HCT116 (cell line): ENCODE results near the gene DRC7. TPM values are rescaled to one million over a fixed set of nuclear protein-coding genes. Genes with fewer than 3 reads are reported as not detected.

ENCODE experiments used
- ATAC-seq: fragments of 200-7000 bp; cut with Tn5 transposase; 2 replicates; pipeline ENCODE4 v1.9.1; 2020; ENCODE audit warnings: mild to moderate bottlenecking, moderate library complexity
- BruUV-seq: library from RNA; stranded (reverse); fragments of 400-500 nt; replicated peaks from 2 replicates; lab custom pipeline; 2021; lab: Mats Ljungman, UMichigan
- CTCF ChIA-PET: fragments of 300-600 bp; sonication (Branson Sonifier 250); formaldehyde crosslinking; loops from one replicate; lab custom pipeline; 2021; ENCODE audit warnings: antibody characterized with exemption; lab: Charles Lee
- POLR2A ChIA-PET: fragments of 300-600, 350-600 bp; sonication (Branson Sonifier 250); formaldehyde crosslinking; loops from one replicate; lab custom pipeline; 2021; ENCODE audit warnings: antibody characterized with exemption; lab: Charles Lee
- RAD21 ChIA-PET, 2 experiments: fragments of 300-600 bp; sonication (Branson Sonifier 250); formaldehyde crosslinking; loops; one replicate each; lab custom pipeline; 2023; ENCODE audit warnings: low total read pairs in 2 of 2; ENCODE audit not compliant: uncharacterized antibody in 2 of 2, unreplicated experiment in 2 of 2, low non-redundant PET in 1 of 2; lab: Charles Lee
- DNase-seq: peaks from one replicate; pipeline ENCODE4 v3.0.0-alpha.2; 2010; ENCODE audit warnings: low read depth, low spot score
- H2AFZ ChIP-seq: fragments of 200-600 bp; shearing (Covaris generic), sonication (generic); 2 replicates; pipeline ENCODE4 v1.6.1; 2017; ENCODE audit warnings: low read depth, mixed run types, mixed read lengths, antibody characterized with exemption, low read length; ENCODE audit not compliant: poor library complexity, severe bottlenecking
- H3K27ac ChIP-seq: 2 replicates; pipeline ENCODE4 v1.5.1; 2012; ENCODE audit warnings: low read depth, low read length
- H3K27me3 ChIP-seq: fragments of 200-600 bp; sonication (generic); 2 replicates; pipeline ENCODE4 v1.6.1; 2016; ENCODE audit warnings: mixed run types, low read length, mixed read lengths; ENCODE audit not compliant: insufficient read depth
- H3K36me3 ChIP-seq, 2 experiments: fragments of 200-500 bp in 1 of 2; fragments of 200-600 bp in 1 of 2; sonication (Bioruptor generic) in 1 of 2; sonication (generic) in 1 of 2; 2 replicates each; pipeline versions ENCODE4 v1.5.1 to v1.6.1; 2014 to 2016; ENCODE audit warnings: low read length in 2 of 2, inconsistent platforms in 1 of 2, mixed read lengths in 1 of 2, mixed run types in 1 of 2; ENCODE audit not compliant: insufficient read depth in 2 of 2, control insufficient read depth in 1 of 2
- H3K4me1 ChIP-seq, 2 experiments: fragments of 200-600 bp in 1 of 2; sonication (generic) in 1 of 2; 2 replicates each; pipeline versions ENCODE4 v1.5.1 to v1.6.1; 2012 to 2017; ENCODE audit warnings: low read length in 2 of 2, inconsistent platforms in 1 of 2, mild to moderate bottlenecking in 1 of 2, mixed read lengths in 1 of 2, mixed run types in 1 of 2, moderate library complexity in 1 of 2; ENCODE audit not compliant: insufficient read depth in 2 of 2, control insufficient read depth in 1 of 2
- H3K4me2 ChIP-seq: fragments of 200-600 bp; sonication (generic); 2 replicates; pipeline ENCODE4 v1.6.1; 2017; ENCODE audit warnings: mixed run types, low read length, mixed read lengths
- H3K4me3 ChIP-seq, 2 experiments: fragments of 200-600 bp in 1 of 2; sonication (generic) in 1 of 2; replicated peaks in 1 of 2; 2 replicates each; pipeline ENCODE4 v1.5.1; 2011 to 2016; ENCODE audit warnings: low read length in 2 of 2, control low read depth in 1 of 2, low read depth in 1 of 2, mild to moderate bottlenecking in 1 of 2, mixed read lengths in 1 of 2, mixed run types in 1 of 2
- H3K79me2 ChIP-seq: fragments of 200-600 bp; sonication (generic); 2 replicates; pipeline ENCODE4 v1.6.1; 2017; ENCODE audit warnings: mild to moderate bottlenecking, mixed run types, low read length, moderate library complexity, mixed read lengths; ENCODE audit not compliant: insufficient read depth
- H3K9ac ChIP-seq: fragments of 200-600 bp; sonication (generic); 2 replicates; pipeline ENCODE4 v1.6.1; 2016; ENCODE audit warnings: low read length, mixed read lengths
- H3K9me2 ChIP-seq: fragments of 200-600 bp; sonication (generic), shearing (Covaris generic); 2 replicates; pipeline ENCODE4 v1.6.1; 2017; ENCODE audit warnings: mixed run types, mild to moderate bottlenecking, moderate library complexity; ENCODE audit not compliant: insufficient read depth
- H3K9me3 ChIP-seq, 2 experiments: fragments of 200-500 bp in 1 of 2; fragments of 200-600 bp in 1 of 2; sonication (Bioruptor generic) in 1 of 2; sonication (generic) in 1 of 2; 2 replicates each; pipeline ENCODE4 v1.6.1; 2014 to 2017; ENCODE audit warnings: low read length in 2 of 2, mixed read lengths in 2 of 2, inconsistent platforms in 1 of 2, low read depth in 1 of 2, mild to moderate bottlenecking in 1 of 2, mixed run types in 1 of 2, moderate library complexity in 1 of 2; ENCODE audit not compliant: control insufficient read depth in 1 of 2, insufficient read depth in 1 of 2
- H4K20me1 ChIP-seq: fragments of 200-600 bp; sonication (generic), shearing (Covaris generic); 2 replicates; pipeline ENCODE4 v1.6.1; 2017; ENCODE audit warnings: mixed run types, mild to moderate bottlenecking, moderate library complexity; ENCODE audit not compliant: insufficient read depth
- CEBPB ChIP-seq: IDR thresholded peaks from 2 replicates; pipeline ENCODE4 v1.6.1; 2012; ENCODE audit warnings: low read depth
- ELF1 ChIP-seq: IDR thresholded peaks from 2 replicates; pipeline ENCODE4 v1.6.1; 2012; ENCODE audit warnings: low read depth, borderline replicate concordance
- EZH2phosphoT487 ChIP-seq: fragments of 200-600 bp; IDR thresholded peaks from 2 replicates; pipeline ENCODE4 v1.6.1; 2018; ENCODE audit warnings: antibody characterized with exemption, borderline replicate concordance
- SIN3A ChIP-seq: IDR thresholded peaks from 2 replicates; pipeline ENCODE4 v1.6.1; 2012; ENCODE audit warnings: low read depth
- SP1 ChIP-seq: IDR thresholded peaks from 2 replicates; pipeline ENCODE4 v1.6.1; 2012; ENCODE audit warnings: low read depth
- TCF7L2 ChIP-seq: IDR thresholded peaks from 2 replicates; pipeline ENCODE4 v1.7.0; 2011; ENCODE audit warnings: borderline replicate concordance, inconsistent platforms; ENCODE audit not compliant: insufficient read depth, insufficient read length; ENCODE audit errors: extremely low read depth
- YY1 ChIP-seq: IDR thresholded peaks from 2 replicates; pipeline ENCODE4 v1.6.1; 2011; ENCODE audit warnings: low read length, low read depth, moderate library complexity, mild to moderate bottlenecking; ENCODE audit not compliant: insufficient replicate concordance; ENCODE audit errors: extremely low read depth
- ZFX ChIP-seq: fragments of 450-650 bp; IDR thresholded peaks from 2 replicates; pipeline ENCODE4 v1.6.1; 2017
- ZNF274 ChIP-seq: fragments of 200-500 bp; sonication (Bioruptor generic); IDR thresholded peaks from 2 replicates; pipeline ENCODE4 v1.6.1; 2014; ENCODE audit warnings: mild to moderate bottlenecking, low read depth, low read length, inconsistent platforms
- intact Hi-C: fragments of 100-400 bp; cut with micrococcal nuclease; formaldehyde crosslinking; loops from 2 replicates; pipeline ENCODE4 v1.10.0; 2022
- total RNA-seq: library from RNA; stranded (reverse); gene quantifications from one replicate; pipeline ENCODE4 v1.2.1, GENCODE V29; 2021; ENCODE audit not compliant: unreplicated experiment
- TF ChIP-seq, protein P1 (sequence below), 3 experiments: fragments of 200-600 bp in 1 of 3; sonication (generic) in 1 of 3; IDR thresholded peaks in 2 of 3; conservative IDR thresholded peaks in 1 of 3; 2 replicates each; pipeline ENCODE4 v1.5.1; 2012 to 2017; ENCODE audit warnings: low read depth in 2 of 3, low read length in 2 of 3, antibody characterized with exemption in 1 of 3, borderline replicate concordance in 1 of 3, control low read depth in 1 of 3, mild to moderate bottlenecking in 1 of 3, mixed read lengths in 1 of 3, mixed run types in 1 of 3, moderate library complexity in 1 of 3; ENCODE audit not compliant: insufficient read depth in 1 of 3
- TF ChIP-seq, protein P2 (sequence below): IDR thresholded peaks from 2 replicates; pipeline ENCODE4 v1.6.1; 2012
- TF ChIP-seq, protein P3 (sequence below): IDR thresholded peaks from 2 replicates; pipeline ENCODE4 v1.6.1; 2012
- TF ChIP-seq, protein P4 (sequence below): IDR thresholded peaks from 2 replicates; pipeline ENCODE4 v1.6.1; 2011; ENCODE audit warnings: mild to moderate bottlenecking, low read length, moderate library complexity; ENCODE audit not compliant: insufficient replicate concordance; ENCODE audit errors: extremely low read depth

DRC7 gene
- total RNA-seq, 1 experiment from 2014 or later, result 0.91 TPM

DNA sequence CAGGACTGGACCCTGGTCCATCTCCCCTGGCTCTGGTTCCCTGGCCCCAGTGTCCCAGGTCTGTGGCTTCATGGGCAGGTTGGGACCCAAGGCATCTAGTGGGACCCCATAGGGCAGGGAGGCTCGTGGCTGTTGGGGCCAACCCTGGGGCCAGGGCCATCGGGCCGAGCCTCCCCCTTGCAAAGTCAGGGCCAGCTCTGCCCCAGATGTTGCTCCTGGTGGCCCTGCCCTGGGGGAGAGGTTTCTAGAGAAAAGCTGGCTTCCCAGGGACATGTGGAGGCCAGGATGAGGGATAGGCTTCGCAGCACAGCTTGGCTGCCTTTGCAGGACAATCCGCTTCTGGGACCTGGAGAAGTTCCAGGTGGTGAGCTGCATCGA is 57.6 kb downstream of the DRC7 start:
- ATAC-seq (no peak), DNase-seq (no peak)
- Histone ChIP-seq H3K36me3 (no peaks in the 10 kb centered on the region), H3K4me1 (no peaks in the 10 kb centered on the region), H3K9me3 (no peaks in the 10 kb centered on the region), H3K4me2 (no peak overlapping the region), H3K9me2 (no peaks in the 10 kb centered on the region), H2AFZ (no peak overlapping the region), H3K27me3 (no peaks in the 10 kb centered on the region), H3K9ac (no peak overlapping the region), H3K79me2 (no peaks in the 10 kb centered on the region), H4K20me1 (no peaks in the 10 kb centered on the region), H3K4me3 (no peak overlapping the region), H3K27ac (no peak overlapping the region)
- no peak for TF ChIP-seq CEBPB
- TF ChIP-seq, protein P1, sequence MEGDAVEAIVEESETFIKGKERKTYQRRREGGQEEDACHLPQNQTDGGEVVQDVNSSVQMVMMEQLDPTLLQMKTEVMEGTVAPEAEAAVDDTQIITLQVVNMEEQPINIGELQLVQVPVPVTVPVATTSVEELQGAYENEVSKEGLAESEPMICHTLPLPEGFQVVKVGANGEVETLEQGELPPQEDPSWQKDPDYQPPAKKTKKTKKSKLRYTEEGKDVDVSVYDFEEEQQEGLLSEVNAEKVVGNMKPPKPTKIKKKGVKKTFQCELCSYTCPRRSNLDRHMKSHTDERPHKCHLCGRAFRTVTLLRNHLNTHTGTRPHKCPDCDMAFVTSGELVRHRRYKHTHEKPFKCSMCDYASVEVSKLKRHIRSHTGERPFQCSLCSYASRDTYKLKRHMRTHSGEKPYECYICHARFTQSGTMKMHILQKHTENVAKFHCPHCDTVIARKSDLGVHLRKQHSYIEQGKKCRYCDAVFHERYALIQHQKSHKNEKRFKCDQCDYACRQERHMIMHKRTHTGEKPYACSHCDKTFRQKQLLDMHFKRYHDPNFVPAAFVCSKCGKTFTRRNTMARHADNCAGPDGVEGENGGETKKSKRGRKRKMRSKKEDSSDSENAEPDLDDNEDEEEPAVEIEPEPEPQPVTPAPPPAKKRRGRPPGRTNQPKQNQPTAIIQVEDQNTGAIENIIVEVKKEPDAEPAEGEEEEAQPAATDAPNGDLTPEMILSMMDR (IDR thresholded peaks at IDR 0.05 in 2 of 3, conservative IDR thresholded peaks at IDR 0.05 in 1 of 3; ENCODE audit: borderline replicate concordance in 1 of 3, insufficient read depth in 1 of 3, low read depth in 2 of 3, low read length in 2 of 3), result no peak
- TF ChIP-seq, protein P2, sequence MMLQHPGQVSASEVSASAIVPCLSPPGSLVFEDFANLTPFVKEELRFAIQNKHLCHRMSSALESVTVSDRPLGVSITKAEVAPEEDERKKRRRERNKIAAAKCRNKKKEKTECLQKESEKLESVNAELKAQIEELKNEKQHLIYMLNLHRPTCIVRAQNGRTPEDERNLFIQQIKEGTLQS, result no peak
- TF ChIP-seq, protein P3, sequence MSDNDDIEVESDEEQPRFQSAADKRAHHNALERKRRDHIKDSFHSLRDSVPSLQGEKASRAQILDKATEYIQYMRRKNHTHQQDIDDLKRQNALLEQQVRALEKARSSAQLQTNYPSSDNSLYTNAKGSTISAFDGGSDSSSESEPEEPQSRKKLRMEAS, result no peak
- no peak for TF ChIP-seq SP1
- TF ChIP-seq EZH2phosphoT487, result no peak
- no peak for TF ChIP-seq ELF1
- no peak for TF ChIP-seq YY1
- no peak for TF ChIP-seq TCF7L2
- TF ChIP-seq, protein P4, sequence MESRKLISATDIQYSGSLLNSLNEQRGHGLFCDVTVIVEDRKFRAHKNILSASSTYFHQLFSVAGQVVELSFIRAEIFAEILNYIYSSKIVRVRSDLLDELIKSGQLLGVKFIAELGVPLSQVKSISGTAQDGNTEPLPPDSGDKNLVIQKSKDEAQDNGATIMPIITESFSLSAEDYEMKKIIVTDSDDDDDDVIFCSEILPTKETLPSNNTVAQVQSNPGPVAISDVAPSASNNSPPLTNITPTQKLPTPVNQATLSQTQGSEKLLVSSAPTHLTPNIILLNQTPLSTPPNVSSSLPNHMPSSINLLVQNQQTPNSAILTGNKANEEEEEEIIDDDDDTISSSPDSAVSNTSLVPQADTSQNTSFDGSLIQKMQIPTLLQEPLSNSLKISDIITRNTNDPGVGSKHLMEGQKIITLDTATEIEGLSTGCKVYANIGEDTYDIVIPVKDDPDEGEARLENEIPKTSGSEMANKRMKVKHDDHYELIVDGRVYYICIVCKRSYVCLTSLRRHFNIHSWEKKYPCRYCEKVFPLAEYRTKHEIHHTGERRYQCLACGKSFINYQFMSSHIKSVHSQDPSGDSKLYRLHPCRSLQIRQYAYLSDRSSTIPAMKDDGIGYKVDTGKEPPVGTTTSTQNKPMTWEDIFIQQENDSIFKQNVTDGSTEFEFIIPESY, result no peak
- TF ChIP-seq SIN3A, result no peak
- no peak for TF ChIP-seq ZNF274
- no peak for TF ChIP-seq ZFX
- intact Hi-C loops, result loop anchor here (10.0 kb wide), 1 partner anchor 143 kb away; no protein-coding TSS in a partner anchor
- no TSS peak for BruUV-seq
- ChIA-PET POLR2A (no interaction called here), RAD21 (no interaction called here), CTCF (no interaction called here)
